H1 (cell line): Measurements from ENCODE around the gene ZC3H8. TPM values are rescaled to one million over a fixed set of nuclear protein-coding genes. Genes with fewer than 3 reads are reported as not detected.

Experiments
- CHD1 ChIP-seq: IDR thresholded peaks from 2 replicates; pipeline ENCODE4 v1.6.1; 2012; ENCODE audit warnings: low read depth, low read length, improper control_type of control experiment
- SP1 ChIP-seq: IDR thresholded peaks from 2 replicates; pipeline ENCODE4 v1.6.1; 2011; ENCODE audit warnings: low read depth, low read length
- TBP ChIP-seq: IDR thresholded peaks from 2 replicates; pipeline ENCODE4 v1.6.1; 2011; ENCODE audit warnings: low read depth, low read length, improper control_type of control experiment
- polyA plus RNA-seq, 7 experiments: library from polyadenylated mRNA; depleted of rRNA in 3 of 7; stranded (reverse) in 5 of 7; unstranded in 2 of 7; fragments of >200 nt in 5 of 7; fragments of 200-250 nt in 2 of 7; gene quantifications; 1 replicate in 5 of 7; 2 replicates in 1 of 7; 4 replicates in 1 of 7; pipeline versions ENCODE4 v1.2.1 to v1.2.3, GENCODE V29; 2011 to 2013; ENCODE audit warnings: missing spikeins in 2 of 7, mixed read lengths in 2 of 7
- total RNA-seq: library from RNA; stranded (reverse); fragmentation: NEBNext Ultra II Directional; extraction: Animal tissue kit (Norgen Biotek cat#: 25700); gene quantifications from 2 replicates; pipeline ENCODE4 v1.2.1, GENCODE V29; 2021
- TF ChIP-seq, protein P1 (sequence below): IDR thresholded peaks from 2 replicates; pipeline ENCODE4 v1.6.1; 2011; ENCODE audit warnings: low read length, improper control_type of control experiment

The ZC3H8 gene
- total and polyA plus RNA-seq, 2 of the 8 experiments (the other 6 are each of a cell fraction or from before 2014, with no cell fraction given) = 1.9 to 7.1 TPM

GRCh38 chr2:112276954-112277353, 22.1 kb upstream of the ZC3H8 start (continued):
- TF ChIP-seq, protein P1, sequence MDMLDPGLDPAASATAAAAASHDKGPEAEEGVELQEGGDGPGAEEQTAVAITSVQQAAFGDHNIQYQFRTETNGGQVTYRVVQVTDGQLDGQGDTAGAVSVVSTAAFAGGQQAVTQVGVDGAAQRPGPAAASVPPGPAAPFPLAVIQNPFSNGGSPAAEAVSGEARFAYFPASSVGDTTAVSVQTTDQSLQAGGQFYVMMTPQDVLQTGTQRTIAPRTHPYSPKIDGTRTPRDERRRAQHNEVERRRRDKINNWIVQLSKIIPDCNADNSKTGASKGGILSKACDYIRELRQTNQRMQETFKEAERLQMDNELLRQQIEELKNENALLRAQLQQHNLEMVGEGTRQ = no peak
- TF ChIP-seq CHD1 (no peak), SP1 (no peak), TBP (no peak)
